A549 treated with DMSO at 1 μM for 4 hours (cell line): Measurements from ENCODE around the gene PLRG1. TPM values are rescaled to one million over a fixed set of nuclear protein-coding genes. Genes with fewer than 3 reads are reported as not detected.

Experiments used
- total RNA-seq: library from RNA; stranded (reverse); fragments of 200-300 nt; extraction: Qiagen RNA extraction; gene quantifications from 5 replicates; pipeline ENCODE4 v1.2.3, GENCODE V29; 2022; ENCODE audit warnings: low read depth

The PLRG1 gene
- 58.6 to 69.3 TPM (median 61.2 TPM) in 5 replicates for total RNA-seq

GRCh38 chr4:154549894-154550790 lies at the start of gene PLRG1:
PLRG1 (minus strand) TSS chr4:154550400; CDS start chr4:154550308, 92 bp downstream.

GRCh38 chr4:154590329-154591006 lies 40.3 kb upstream of the PLRG1 start, which contains the start of gene FGA:
FGA (minus strand) TSS chr4:154590742; CDS start chr4:154590687, 55 bp downstream.

GRCh38 chr4:154562697-154563254 lies 12.6 kb upstream of the PLRG1 start, which contains the start of gene FGB:
FGB (plus strand) TSS chr4:154563011; CDS start chr4:154563019, 8 bp downstream.

GRCh38 chr4:154491341-154492271 lies 58.6 kb downstream of the PLRG1 start, which contains the start of gene DCHS2:
DCHS2 (minus strand) TSS chr4:154491799; CDS start chr4:154491355, 444 bp downstream.

Other genes starting within 250 kb of the PLRG1 start
- 0.02 TPM in 1 of 5 replicates, not detected in the others for gene DCHS2, start 58.6 kb downstream of the PLRG1 start, total RNA-seq
- gene FGB, start 12.6 kb upstream of the PLRG1 start, total RNA-seq, result 11.5 to 19.8 TPM (median 14.2 TPM) in 5 replicates
- gene FGA, start 40.3 kb upstream of the PLRG1 start, total RNA-seq, result 6.0 to 9.4 TPM (median 8.1 TPM) in 5 replicates
- 4.1 to 7.7 TPM (median 4.6 TPM) in 5 replicates for gene FGG, start 62.3 kb upstream of the PLRG1 start, total RNA-seq
- gene LRAT, start 193.6 kb upstream of the PLRG1 start, total RNA-seq, result 0.05 to 0.12 TPM (median 0.09 TPM) in 4 of 5 replicates, not detected in the other
- not detected in 5 replicates for gene RBM46, start 230.9 kb upstream of the PLRG1 start, total RNA-seq